ENCODE results near the gene SLC5A2. TPM values are rescaled to one million over a fixed set of nuclear protein-coding genes. Genes with fewer than 3 reads are reported as not detected.
"Not testable (repeated sequence)": the region's sequence is repeated elsewhere in the genome, so short reads cannot be mapped to it uniquely, and the experiment has no call there.

The SLC5A2 gene
- total RNA-seq, 2 experiments from 2014 or later: 0.13 TPM; not detected in 1

GRCh38 chr16:31477220-31478216 is 5.4 kb upstream of the SLC5A2 start:
- H3K36me3 Mint-ChIP-seq (ENCODE audit: low read depth): no peaks in the 10 kb centered on the region
- peaks cover 44% of the 10 kb centered on the region for H3K27me3 Mint-ChIP-seq (ENCODE audit: low read depth)
- ChIA-PET POLR2A (interaction anchor here (0.6 to 2.7 kb wide), 7 partner anchors 10 to 511 kb away, joined by 3 to 9 read pairs (median 4); partner anchors contain the start of gene ARMC5), CTCF (interaction anchor here (1.7 to 1.9 kb wide), 2 partner anchors 17 to 19 kb away, joined by 4 to 11 read pairs; partner anchors contain the start of gene ARMC5)
- no peaks in the 10 kb centered on the region for H3K9me3 Mint-ChIP-seq (ENCODE audit: insufficient read depth)
- peaks cover 26% of the 10 kb centered on the region for H3K4me1 Mint-ChIP-seq (ENCODE audit: low read depth)
- H3K4me3 Mint-ChIP-seq: peak overlapping the region; percentile 79
- no peak overlapping the region for H3K27ac Mint-ChIP-seq
- ATAC-seq (peak; percentile 33), DNase-seq (peak; percentile 51)

GRCh38 chr16:31478956-31479355 is 4.0 kb upstream of the SLC5A2 start:
- H3K36me3 Mint-ChIP-seq (ENCODE audit: low read depth): no peaks in the 10 kb centered on the region
- H3K4me1 Mint-ChIP-seq (ENCODE audit: low read depth): peaks cover 21% of the 10 kb centered on the region
- H3K27me3 Mint-ChIP-seq (ENCODE audit: low read depth): peaks cover 34% of the 10 kb centered on the region
- H3K9me3 Mint-ChIP-seq (ENCODE audit: insufficient read depth): no peaks in the 10 kb centered on the region
- H3K27ac Mint-ChIP-seq: no peak overlapping the region
- H3K4me3 Mint-ChIP-seq: no peak overlapping the region
- CTCF ChIA-PET: interaction anchor here (1.9 kb wide), 1 partner anchor 18 kb away, joined by 8 read pairs; no protein-coding TSS in a partner anchor
- DNase-seq (no peak), ATAC-seq (no peak)
- POLR2A ChIA-PET: interaction anchor here (1.0 kb wide), 2 partner anchors 20 to 29 kb away, joined by 3 to 4 read pairs; partner anchors contain the start of gene RUSF1

DNA sequence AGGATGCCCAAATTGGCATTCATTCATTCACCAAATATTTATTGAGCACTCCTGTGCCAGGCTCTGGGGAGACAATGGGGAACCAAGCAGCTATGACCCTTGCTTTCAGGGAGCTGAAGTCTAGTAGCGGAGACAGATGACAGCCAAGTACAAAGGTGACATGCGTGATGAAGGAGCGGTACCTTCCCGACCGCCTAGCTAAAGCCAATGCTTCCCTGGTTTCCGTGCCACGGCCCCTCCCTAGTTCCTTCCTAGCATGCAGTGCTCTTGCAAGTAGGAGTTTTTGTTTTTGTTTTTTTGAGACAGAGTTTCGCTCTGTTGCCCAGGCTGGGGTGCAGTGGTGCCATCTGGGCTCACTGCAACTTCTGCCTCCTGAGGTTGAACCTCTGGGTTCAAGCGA is 3.2 kb upstream of the SLC5A2 start:
- no peaks in the 10 kb centered on the region for H3K36me3 Mint-ChIP-seq (ENCODE audit: low read depth)
- no peak overlapping the region for H3K27ac Mint-ChIP-seq
- ATAC-seq (no peak), DNase-seq (no peak)
- ChIA-PET POLR2A (interaction anchor here (1.0 kb wide), 2 partner anchors 19 to 29 kb away, joined by 3 to 4 read pairs; partner anchors contain the start of gene RUSF1), CTCF (interaction anchor here (1.9 kb wide), 1 partner anchor 19 kb away, joined by 8 read pairs; no protein-coding TSS in a partner anchor)
- H3K9me3 Mint-ChIP-seq (ENCODE audit: insufficient read depth): no peaks in the 10 kb centered on the region
- peaks cover 32% of the 10 kb centered on the region for H3K27me3 Mint-ChIP-seq (ENCODE audit: low read depth)
- peaks cover 21% of the 10 kb centered on the region for H3K4me1 Mint-ChIP-seq (ENCODE audit: low read depth)
- no peak overlapping the region for H3K4me3 Mint-ChIP-seq

- CTCF ChIA-PET: no interaction called here
- Mint-ChIP-seq H3K36me3 (ENCODE audit: low read depth) (no peaks in the 10 kb centered on the region), H3K27ac (no peak overlapping the region), H3K9me3 (ENCODE audit: insufficient read depth) (no peaks in the 10 kb centered on the region), H3K27me3 (ENCODE audit: low read depth) (peaks cover 33% of the 10 kb centered on the region), H3K4me1 (ENCODE audit: low read depth) (peaks cover 20% of the 10 kb centered on the region), H3K4me3 (no peak overlapping the region)
- ATAC-seq (no peak), DNase-seq (no peak)
- POLR2A ChIA-PET: interaction anchor here (0.8 kb wide), 1 partner anchor 13 kb away, joined by 3 read pairs; no protein-coding TSS in a partner anchor
Measured at GRCh38 chr16:31480851-31481536, 1.9 kb upstream of the SLC5A2 start.

DNA sequence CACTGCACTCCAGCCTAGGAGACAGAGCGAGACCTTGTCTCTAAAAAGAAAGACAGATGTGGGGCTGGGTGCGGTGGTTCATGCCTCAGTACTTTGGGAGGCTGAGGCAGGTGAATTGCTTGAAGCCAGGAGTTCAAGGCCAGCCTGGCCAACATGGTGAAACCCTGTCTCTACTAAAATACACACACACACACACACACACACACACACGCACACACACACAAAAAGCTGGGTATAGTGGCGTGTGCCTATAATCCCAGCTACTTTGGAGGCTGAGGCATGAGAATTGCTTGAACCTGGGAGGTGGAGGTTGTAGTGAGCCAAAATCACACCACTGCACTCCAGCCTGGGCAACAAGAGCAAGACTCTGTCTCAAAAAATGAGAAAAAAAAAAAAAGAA is 1.1 kb downstream of the SLC5A2 start:
- H3K4me3 Mint-ChIP-seq; H3K4me1 Mint-ChIP-seq (ENCODE audit: low read depth); ATAC-seq; POLR2A ChIA-PET; H3K36me3 Mint-ChIP-seq (ENCODE audit: low read depth); DNase-seq; H3K9me3 Mint-ChIP-seq (ENCODE audit: insufficient read depth); CTCF ChIA-PET; H3K27ac Mint-ChIP-seq: not testable (repeated sequence)
- peaks cover 28% of the 10 kb centered on the region for H3K27me3 Mint-ChIP-seq (ENCODE audit: low read depth)

DNA sequence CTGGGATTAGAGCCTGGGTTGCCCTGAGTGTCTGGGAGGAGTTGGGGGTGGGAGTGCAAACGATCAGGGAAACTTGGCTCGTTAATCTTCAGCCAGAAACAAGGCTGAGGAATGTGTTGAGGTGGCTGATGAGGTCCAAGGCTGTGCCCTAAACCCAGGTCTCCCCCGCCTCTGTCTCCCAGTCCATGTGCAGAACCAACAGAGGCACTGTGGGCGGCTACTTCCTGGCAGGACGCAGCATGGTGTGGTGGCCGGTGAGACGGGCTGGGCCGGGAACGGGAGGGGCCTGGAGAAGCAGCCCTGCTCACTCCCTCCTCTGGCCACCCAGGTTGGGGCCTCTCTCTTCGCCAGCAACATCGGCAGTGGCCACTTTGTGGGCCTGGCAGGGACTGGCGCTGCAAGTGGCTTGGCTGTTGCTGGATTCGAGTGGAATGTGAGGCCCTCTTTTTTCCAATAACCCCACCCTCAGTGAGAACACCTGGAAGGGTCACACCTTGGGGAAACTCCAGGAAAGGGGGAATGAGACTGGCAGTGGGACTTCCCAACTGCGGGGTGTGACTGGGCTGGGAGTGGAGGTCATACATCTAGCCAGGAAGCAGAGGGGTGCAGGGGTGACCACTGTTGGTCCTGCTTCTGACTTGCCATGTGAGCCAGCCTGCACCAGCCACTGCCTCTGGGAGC is 1.7 kb downstream of the SLC5A2 start:
- no peaks in the 10 kb centered on the region for H3K9me3 Mint-ChIP-seq (ENCODE audit: insufficient read depth)
- DNase-seq: no peak
- peaks cover 9% of the 10 kb centered on the region for H3K4me1 Mint-ChIP-seq (ENCODE audit: low read depth)
- peaks cover 25% of the 10 kb centered on the region for H3K27me3 Mint-ChIP-seq (ENCODE audit: low read depth)
- peaks cover 1% of the 10 kb centered on the region for H3K36me3 Mint-ChIP-seq (ENCODE audit: low read depth)
- CTCF ChIA-PET: no interaction called here
- no peak for ATAC-seq
- H3K4me3 Mint-ChIP-seq: no peak overlapping the region
- POLR2A ChIA-PET: interaction anchor here (0.6 kb wide), 1 partner anchor 38 kb away, joined by 3 read pairs; no protein-coding TSS in a partner anchor
- no peak overlapping the region for H3K27ac Mint-ChIP-seq

- peaks cover 11% of the 10 kb centered on the region for H3K4me1 Mint-ChIP-seq (ENCODE audit: low read depth)
- H3K36me3 Mint-ChIP-seq (ENCODE audit: low read depth): peaks cover 3% of the 10 kb centered on the region
- no peak for ATAC-seq
- POLR2A ChIA-PET: interaction anchor here (1.3 kb wide), 1 partner anchor 388 kb away, joined by 3 read pairs; the partner anchor contains the start of gene ZNF267
- H3K27ac Mint-ChIP-seq: no peak overlapping the region
- CTCF ChIA-PET: no interaction called here
- H3K4me3 Mint-ChIP-seq: no peak overlapping the region
- no peak for DNase-seq
- peaks cover 23% of the 10 kb centered on the region for H3K27me3 Mint-ChIP-seq (ENCODE audit: low read depth)
- H3K9me3 Mint-ChIP-seq (ENCODE audit: insufficient read depth): no peaks in the 10 kb centered on the region
Measured at GRCh38 chr16:31485571-31485970, 2.6 kb downstream of the SLC5A2 start.

GRCh38 chr16:31486045-31486444 is 3.1 kb downstream of the SLC5A2 start:
- H3K9me3 Mint-ChIP-seq (ENCODE audit: insufficient read depth): no peaks in the 10 kb centered on the region
- H3K27me3 Mint-ChIP-seq (ENCODE audit: low read depth): peaks cover 18% of the 10 kb centered on the region
- no peak overlapping the region for H3K4me3 Mint-ChIP-seq
- H3K4me1 Mint-ChIP-seq (ENCODE audit: low read depth): peaks cover 11% of the 10 kb centered on the region
- no peak overlapping the region for H3K27ac Mint-ChIP-seq
- ChIA-PET POLR2A (interaction anchor here (1.0 to 1.3 kb wide), 2 partner anchors 26 to 388 kb away, joined by 3 read pairs; partner anchors contain the start of genes ARMC5 and ZNF267), CTCF (no interaction called here)
- DNase-seq: no peak
- H3K36me3 Mint-ChIP-seq (ENCODE audit: low read depth): peaks cover 5% of the 10 kb centered on the region
- ATAC-seq: no peak

GRCh38 chr16:31487071-31487719 is 4.3 kb downstream of the SLC5A2 start:
- Mint-ChIP-seq H3K27ac (no peak overlapping the region), H3K4me1 (ENCODE audit: low read depth) (peaks cover 11% of the 10 kb centered on the region), H3K27me3 (ENCODE audit: low read depth) (peaks cover 12% of the 10 kb centered on the region), H3K36me3 (ENCODE audit: low read depth) (peaks cover 5% of the 10 kb centered on the region), H3K4me3 (peak overlapping the region; percentile 79), H3K9me3 (ENCODE audit: insufficient read depth) (no peaks in the 10 kb centered on the region)
- ChIA-PET CTCF (interaction anchor here (1.3 to 1.4 kb wide), 2 partner anchors 27 to 29 kb away, joined by 3 to 6 read pairs; no protein-coding TSS in a partner anchor), POLR2A (interaction anchor here (0.6 to 2.4 kb wide), 2 partner anchors 10 to 711 kb away, joined by 3 to 9 read pairs; no protein-coding TSS in a partner anchor)
- ATAC-seq (no peak), DNase-seq (no peak)

DNA sequence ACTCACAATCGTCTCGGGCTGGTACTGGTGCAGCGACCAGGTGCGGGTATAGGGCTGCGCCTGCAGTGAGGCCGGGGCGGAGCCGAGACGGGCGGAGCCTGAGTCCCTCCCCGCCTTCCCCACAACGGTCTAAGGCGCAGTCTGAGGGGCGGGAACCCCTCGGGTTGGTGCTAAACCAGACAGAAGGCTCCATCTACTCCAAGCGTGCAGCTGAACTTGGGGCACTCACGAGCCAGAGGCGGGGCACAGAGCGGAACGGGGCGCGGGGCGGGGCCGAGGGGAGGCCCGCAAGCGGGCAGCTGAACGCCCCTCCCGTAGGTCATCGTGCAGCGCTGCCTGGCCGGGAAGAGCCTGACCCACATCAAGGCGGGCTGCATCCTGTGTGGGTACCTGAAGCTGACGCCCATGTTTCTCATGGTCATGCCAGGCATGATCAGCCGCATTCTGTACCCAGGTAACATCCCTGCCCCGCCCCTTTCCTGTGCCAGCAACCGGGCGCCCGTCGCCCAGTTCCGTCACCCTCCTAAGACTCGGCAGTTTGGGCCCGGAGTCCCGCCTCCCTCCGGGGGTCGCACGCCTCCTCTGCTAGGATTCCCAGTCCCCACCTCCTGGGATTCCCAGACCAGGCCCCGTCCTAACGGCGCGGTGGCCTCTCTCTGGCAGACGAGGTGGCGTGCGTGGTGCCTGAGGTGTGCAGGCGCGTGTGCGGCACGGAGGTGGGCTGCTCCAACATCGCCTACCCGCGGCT is 5.0 kb downstream of the SLC5A2 start:
- peaks cover 5% of the 10 kb centered on the region for H3K36me3 Mint-ChIP-seq (ENCODE audit: low read depth)
- no peaks in the 10 kb centered on the region for H3K9me3 Mint-ChIP-seq (ENCODE audit: insufficient read depth)
- POLR2A ChIA-PET: interaction anchor here (2.4 kb wide), 1 partner anchor 11 kb away, joined by 9 read pairs; no protein-coding TSS in a partner anchor
- peak; percentile 72 for DNase-seq
- CTCF ChIA-PET: interaction anchor here (1.3 to 1.4 kb wide), 2 partner anchors 27 to 29 kb away, joined by 3 to 6 read pairs; no protein-coding TSS in a partner anchor
- peaks cover 11% of the 10 kb centered on the region for H3K4me1 Mint-ChIP-seq (ENCODE audit: low read depth)
- H3K27me3 Mint-ChIP-seq (ENCODE audit: low read depth): peaks cover 8% of the 10 kb centered on the region
- H3K27ac Mint-ChIP-seq: peak overlapping the region; percentile 69
- H3K4me3 Mint-ChIP-seq: peak overlapping the region; percentile 79
- peak; percentile 96 for ATAC-seq

Data from activated CD8-positive, alpha-beta T cell treated with anti-CD3 and anti-CD28 coated beads, Interleukin-2, amount 10 ng/mL, durations not matched to agents 7 days and 5 days (primary cell).